Osteoblast (primary cell): Measurements from ENCODE around the gene ELAPOR1. TPM values are rescaled to one million over a fixed set of nuclear protein-coding genes. Genes with fewer than 3 reads are reported as not detected.

ENCODE experiments used
- DNase-seq: peaks from one replicate; pipeline ENCODE4 v3.0.0; 2011; ENCODE audit warnings: low spot score, mixed read lengths; ENCODE audit not compliant: insufficient read length; ENCODE audit errors: missing footprints
- H2AFZ ChIP-seq: 2 replicates; pipeline ENCODE4 v1.6.0; 2011; ENCODE audit warnings: mild to moderate bottlenecking, low read length
- H3K27ac ChIP-seq: 2 replicates; pipeline ENCODE4 v1.5.1; 2011; ENCODE audit warnings: mild to moderate bottlenecking, low read depth, low read length, moderate library complexity
- H3K27me3 ChIP-seq: 2 replicates; pipeline ENCODE4 v1.6.0; 2012; ENCODE audit warnings: mild to moderate bottlenecking, control low read depth, inconsistent platforms, low read length, moderate library complexity; ENCODE audit not compliant: insufficient read depth
- H3K36me3 ChIP-seq: 2 replicates; pipeline ENCODE4 v1.5.1; 2011; ENCODE audit warnings: mild to moderate bottlenecking, low read length, control low read depth, moderate library complexity; ENCODE audit not compliant: insufficient read depth
- H3K4me1 ChIP-seq: 2 replicates; pipeline ENCODE4 v1.5.1; 2011; ENCODE audit warnings: mild to moderate bottlenecking, low read length, control low read depth, moderate library complexity; ENCODE audit not compliant: insufficient read depth
- H3K4me2 ChIP-seq: 2 replicates; pipeline ENCODE4 v1.6.0; 2011; ENCODE audit warnings: mild to moderate bottlenecking, low read length; ENCODE audit not compliant: insufficient read depth
- H3K4me3 ChIP-seq: fragments of 200-600 bp; sonication (generic); 3 replicates; pipeline ENCODE4 v1.5.1; 2012; ENCODE audit warnings: mild to moderate bottlenecking, low read length, inconsistent platforms; ENCODE audit not compliant: insufficient read depth
- H3K79me2 ChIP-seq: 2 replicates; pipeline ENCODE4 v1.6.0; 2012; ENCODE audit warnings: mild to moderate bottlenecking, low read length, control low read depth, inconsistent platforms; ENCODE audit not compliant: insufficient read depth
- H3K9me3 ChIP-seq: 2 replicates; pipeline ENCODE4 v1.5.1; 2011; ENCODE audit warnings: low read depth, low read length, control low read depth
- H4K20me1 ChIP-seq: 2 replicates; pipeline ENCODE4 v1.6.0; 2012; ENCODE audit warnings: mild to moderate bottlenecking, low read length, control low read depth; ENCODE audit not compliant: insufficient read depth
- small RNA-seq: library from RNA; depleted of rRNA; stranded (forward); fragments of <200 nt; gene quantifications from one replicate; pipeline ENCODE3, GENCODE V24; 2012
- total RNA-seq: library from RNA; depleted of rRNA; stranded (reverse); fragments of >200 nt; gene quantifications from 2 replicates; pipeline ENCODE4 v1.2.3, GENCODE V29; 2012
- TF ChIP-seq, protein P1 (sequence below): IDR thresholded peaks from 2 replicates; pipeline ENCODE4 v1.5.1; 2011; ENCODE audit warnings: mild to moderate bottlenecking, low read depth, low read length, moderate library complexity; ENCODE audit errors: extremely low read depth

The ELAPOR1 gene
- total RNA-seq, 1 donor: 0.36 TPM

DNA sequence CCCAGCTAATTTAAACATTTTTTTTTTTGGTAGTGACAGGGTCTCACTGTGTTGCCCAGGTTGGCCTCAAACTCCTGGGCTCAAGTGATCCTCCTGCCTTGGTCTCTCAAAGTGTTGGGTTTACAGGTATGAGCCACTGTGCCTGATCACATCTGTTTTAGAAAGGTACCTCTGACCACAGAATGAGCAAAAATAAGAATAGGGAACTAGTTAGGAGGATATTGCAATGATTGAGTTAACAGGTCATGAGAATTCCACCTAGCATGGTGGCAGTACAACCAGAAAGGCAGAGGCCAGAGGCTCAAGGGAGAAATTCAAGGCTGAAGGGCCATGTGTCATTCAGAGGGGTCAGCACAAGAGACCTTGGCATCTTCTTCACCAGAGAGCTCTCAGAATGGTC, 49.6 kb downstream of the ELAPOR1 start:
- Histone ChIP-seq H2AFZ (no peak overlapping the region), H3K4me1 (peaks cover 23% of the 10 kb centered on the region)
- TF ChIP-seq, protein P1, sequence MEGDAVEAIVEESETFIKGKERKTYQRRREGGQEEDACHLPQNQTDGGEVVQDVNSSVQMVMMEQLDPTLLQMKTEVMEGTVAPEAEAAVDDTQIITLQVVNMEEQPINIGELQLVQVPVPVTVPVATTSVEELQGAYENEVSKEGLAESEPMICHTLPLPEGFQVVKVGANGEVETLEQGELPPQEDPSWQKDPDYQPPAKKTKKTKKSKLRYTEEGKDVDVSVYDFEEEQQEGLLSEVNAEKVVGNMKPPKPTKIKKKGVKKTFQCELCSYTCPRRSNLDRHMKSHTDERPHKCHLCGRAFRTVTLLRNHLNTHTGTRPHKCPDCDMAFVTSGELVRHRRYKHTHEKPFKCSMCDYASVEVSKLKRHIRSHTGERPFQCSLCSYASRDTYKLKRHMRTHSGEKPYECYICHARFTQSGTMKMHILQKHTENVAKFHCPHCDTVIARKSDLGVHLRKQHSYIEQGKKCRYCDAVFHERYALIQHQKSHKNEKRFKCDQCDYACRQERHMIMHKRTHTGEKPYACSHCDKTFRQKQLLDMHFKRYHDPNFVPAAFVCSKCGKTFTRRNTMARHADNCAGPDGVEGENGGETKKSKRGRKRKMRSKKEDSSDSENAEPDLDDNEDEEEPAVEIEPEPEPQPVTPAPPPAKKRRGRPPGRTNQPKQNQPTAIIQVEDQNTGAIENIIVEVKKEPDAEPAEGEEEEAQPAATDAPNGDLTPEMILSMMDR: no peak

More for the DNA sequence above, 49.6 kb downstream of the ELAPOR1 start:
- no peaks in the 10 kb centered on the region for H4K20me1 ChIP-seq
- H3K9me3 ChIP-seq: no peaks in the 10 kb centered on the region
- no peak overlapping the region for H3K27ac ChIP-seq
- DNase-seq: no peak
- no peaks in the 10 kb centered on the region for H3K79me2 ChIP-seq
- H3K36me3 ChIP-seq: no peaks in the 10 kb centered on the region
- no peak overlapping the region for H3K4me3 ChIP-seq
- no peaks in the 10 kb centered on the region for H3K27me3 ChIP-seq
- no peak overlapping the region for H3K4me2 ChIP-seq

Small RNA genes within 50 kb of the gene (small RNA-seq; reads per million reads assigned to genes)
- gene AL356488.2: not detected

Other genes starting within 250 kb of the ELAPOR1 start
- gene GPSM2, start 237.1 kb upstream of the ELAPOR1 start, total RNA-seq: 21.4 and 21.8 TPM in 2 replicates
- 30.1 and 32.6 TPM in 2 replicates for gene CLCC1, start 150.6 kb upstream of the ELAPOR1 start, total RNA-seq
- gene WDR47, start 72.0 kb upstream of the ELAPOR1 start, total RNA-seq: 19.7 and 20.6 TPM in 2 replicates
- 61.0 and 84.7 TPM in 2 replicates for gene TAF13, start 38.1 kb upstream of the ELAPOR1 start, total RNA-seq
- 24.6 and 30.1 TPM in 2 replicates for gene TMEM167B, start 23.4 kb upstream of the ELAPOR1 start, total RNA-seq
- 361 and 392 TPM in 2 replicates for gene SARS1, start 99.8 kb downstream of the ELAPOR1 start, total RNA-seq
- 1.4 and 1.5 TPM in 2 replicates for gene CELSR2, start 135.4 kb downstream of the ELAPOR1 start, total RNA-seq
- gene PSRC1, start 169.0 kb downstream of the ELAPOR1 start, total RNA-seq: 5.4 and 5.9 TPM in 2 replicates
- not detected in 2 replicates for gene MYBPHL, start 192.9 kb downstream of the ELAPOR1 start, total RNA-seq